ENCODE results near the gene STK4.

STK4 gene

DNA sequence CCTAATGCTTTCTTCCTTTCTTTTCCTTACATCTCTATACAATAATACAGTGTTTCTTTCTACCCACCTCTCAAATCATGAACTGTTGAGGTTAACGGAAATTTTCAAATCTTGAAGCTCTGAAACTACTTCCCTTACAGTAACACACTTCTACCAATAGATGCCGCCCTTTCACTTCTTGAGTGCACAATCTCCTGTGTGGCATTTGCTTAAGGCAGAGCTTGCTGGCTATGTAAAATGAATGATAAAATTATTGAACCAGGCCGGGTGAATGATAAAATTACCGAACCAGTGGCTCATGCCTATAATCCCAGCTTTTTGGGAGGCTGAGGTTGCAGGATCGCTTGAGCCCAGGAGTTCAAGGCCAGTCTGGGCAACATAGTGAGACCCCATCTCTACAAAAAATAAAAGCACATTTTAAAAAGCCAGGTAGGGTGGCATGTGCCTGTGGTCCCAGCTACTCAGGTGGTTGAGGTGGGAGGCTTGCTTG, 77.8 kb downstream of the STK4 start:
- TF ChIP-seq PAX5 (IDR thresholded peaks at IDR 0.05; ENCODE audit: insufficient read depth, low read length, severe bottlenecking): no peak
- no peak for TF ChIP-seq POU2F2 (IDR thresholded peaks at IDR 0.05; ENCODE audit: low read depth, low read length)
- no peak for TF ChIP-seq TAF1 (IDR thresholded peaks at IDR 0.05; ENCODE audit: low read depth, low read length)
- TF ChIP-seq SPI1 (IDR thresholded peaks at IDR 0.05; ENCODE audit: low read depth, low read length): no peak
- no peak for TF ChIP-seq POLR2AphosphoS5 (IDR thresholded peaks at IDR 0.05; ENCODE audit: low read depth, low read length)
- no peak for TF ChIP-seq POLR2A (IDR thresholded peaks at IDR 0.05; ENCODE audit: low read depth, low read length)
- DNase-seq (ENCODE audit: insufficient read length, low spot score): no peak
- FAIRE-seq: peak; percentile 5

DNA sequence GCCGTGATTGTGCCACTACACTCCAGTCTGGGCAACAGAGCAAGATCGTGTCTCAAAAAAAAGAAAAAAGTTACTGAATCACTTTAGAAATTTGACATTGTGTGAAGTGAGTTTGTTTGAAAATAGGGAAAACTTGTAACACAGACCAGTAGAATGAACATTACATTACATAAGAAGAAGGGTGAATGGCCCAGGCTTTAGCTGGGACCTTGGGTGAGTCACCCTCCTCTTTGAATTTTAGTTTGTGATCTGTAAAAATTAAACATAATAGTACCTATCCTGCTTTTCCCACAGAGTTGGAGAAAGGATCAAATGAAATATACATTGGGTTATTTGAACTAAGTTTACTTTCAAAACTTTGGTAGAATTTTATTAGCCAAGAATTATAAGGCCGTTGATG, 78.3 kb downstream of the STK4 start:
- DNase-seq (ENCODE audit: insufficient read length, low spot score) (no peak), FAIRE-seq (no peak)
- no peak for TF ChIP-seq SPI1 (IDR thresholded peaks at IDR 0.05; ENCODE audit: low read depth, low read length)
- TF ChIP-seq POLR2A (IDR thresholded peaks at IDR 0.05; ENCODE audit: low read depth, low read length): no peak
- TF ChIP-seq TAF1 (IDR thresholded peaks at IDR 0.05; ENCODE audit: low read depth, low read length): no peak

DNA sequence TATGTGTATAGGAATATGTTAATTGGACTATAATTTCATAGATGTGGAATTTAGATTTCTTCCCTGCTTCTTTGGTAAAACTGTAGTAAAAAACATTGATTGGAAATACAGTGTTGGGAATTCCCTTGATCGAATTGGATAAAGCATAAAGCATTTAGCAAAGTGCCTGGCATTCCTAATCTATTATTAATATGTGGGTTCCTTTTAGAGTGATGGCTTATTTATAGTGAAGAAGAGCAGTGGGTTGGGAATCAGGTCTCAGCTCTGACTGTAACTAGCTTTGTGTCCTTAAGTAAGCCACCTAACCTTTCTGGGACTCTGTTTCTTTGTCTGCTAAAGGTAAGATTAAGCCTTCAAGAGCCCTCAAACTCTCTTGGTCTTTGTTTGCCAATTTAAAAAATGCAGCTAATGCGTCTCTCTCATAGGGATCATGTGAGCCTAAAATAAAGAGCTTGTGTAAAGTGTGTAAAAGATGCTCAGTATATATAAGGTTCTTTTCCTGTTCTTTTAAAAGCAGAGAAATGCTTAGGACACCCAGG, 81.3 kb downstream of the STK4 start:
- FAIRE-seq (no peak), DNase-seq (ENCODE audit: insufficient read length, low spot score) (no peak)
- TF ChIP-seq TAF1 (IDR thresholded peaks at IDR 0.05; ENCODE audit: low read depth, low read length): no peak
- no peak for TF ChIP-seq POU2F2 (IDR thresholded peaks at IDR 0.05; ENCODE audit: low read depth, low read length)
- no peak for TF ChIP-seq POLR2AphosphoS5 (IDR thresholded peaks at IDR 0.05; ENCODE audit: low read depth, low read length)
- TF ChIP-seq POLR2A (IDR thresholded peaks at IDR 0.05; ENCODE audit: low read depth, low read length): no peak
- TF ChIP-seq SPI1 (IDR thresholded peaks at IDR 0.05; ENCODE audit: low read depth, low read length): no peak
- no peak for TF ChIP-seq PAX5 (IDR thresholded peaks at IDR 0.05; ENCODE audit: insufficient read depth, low read length, severe bottlenecking)

DNA sequence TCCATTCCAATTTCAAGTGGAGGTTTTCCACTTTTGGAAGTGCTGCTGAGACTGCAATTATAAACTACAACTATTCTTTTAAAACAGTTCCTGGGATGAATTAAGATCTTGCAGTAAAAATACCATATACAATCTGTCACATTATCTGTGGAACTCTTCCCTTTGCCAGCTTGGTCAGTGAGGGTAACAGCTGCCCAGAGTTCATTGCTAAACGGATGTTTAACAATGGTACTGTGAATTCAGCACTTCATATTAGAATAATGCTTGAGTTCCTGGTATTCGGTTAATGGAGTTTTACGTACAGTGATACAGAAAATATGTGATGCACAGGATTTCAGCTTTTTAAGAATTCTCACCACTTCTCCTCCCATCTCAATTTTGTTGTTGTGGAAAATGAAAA, 83.1 kb downstream of the STK4 start:
- DNase-seq (ENCODE audit: insufficient read length, low spot score): no peak
- FAIRE-seq: no peak
- no peak for TF ChIP-seq PAX5 (IDR thresholded peaks at IDR 0.05; ENCODE audit: insufficient read depth, low read length, severe bottlenecking)
- no peak for TF ChIP-seq TAF1 (IDR thresholded peaks at IDR 0.05; ENCODE audit: low read depth, low read length)
- no peak for TF ChIP-seq POLR2AphosphoS5 (IDR thresholded peaks at IDR 0.05; ENCODE audit: low read depth, low read length)
- no peak for TF ChIP-seq POLR2A (IDR thresholded peaks at IDR 0.05; ENCODE audit: low read depth, low read length)
- no peak for TF ChIP-seq POU2F2 (IDR thresholded peaks at IDR 0.05; ENCODE audit: low read depth, low read length)
- TF ChIP-seq SPI1 (IDR thresholded peaks at IDR 0.05; ENCODE audit: low read depth, low read length): no peak

DNA sequence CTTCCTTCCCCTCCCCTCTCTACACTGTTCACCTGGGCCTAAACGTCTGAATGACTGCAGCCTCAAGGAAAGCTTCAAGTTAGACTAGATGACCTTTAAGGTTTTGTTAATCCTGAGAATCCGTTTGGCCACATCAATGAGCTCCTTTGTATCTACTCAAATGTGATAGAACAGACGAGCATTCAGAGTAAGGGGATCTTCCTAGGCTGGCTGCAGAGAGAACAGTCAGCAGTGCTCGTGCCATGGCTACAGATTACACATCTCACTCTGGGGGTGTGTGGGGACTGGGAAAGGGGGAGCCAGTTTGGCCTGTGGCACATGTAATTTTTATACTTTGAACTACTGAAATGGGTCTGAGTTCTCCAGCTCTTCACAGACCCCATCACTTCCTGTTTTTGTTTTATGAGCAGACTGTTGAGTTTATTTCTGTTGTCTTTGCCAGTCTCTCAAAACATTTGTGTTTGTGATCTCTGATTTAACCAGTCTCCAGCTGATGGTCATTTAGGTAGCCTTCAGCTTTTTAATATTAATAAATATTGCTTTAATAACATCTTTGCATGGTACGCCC, 83.7 kb downstream of the STK4 start:
- FAIRE-seq (peak; percentile 56), DNase-seq (ENCODE audit: insufficient read length, low spot score) (no peak)
- no peak for TF ChIP-seq TAF1 (IDR thresholded peaks at IDR 0.05; ENCODE audit: low read depth, low read length)
- peak; percentile 92 for TF ChIP-seq SPI1 (IDR thresholded peaks at IDR 0.05; ENCODE audit: low read depth, low read length)

DNA sequence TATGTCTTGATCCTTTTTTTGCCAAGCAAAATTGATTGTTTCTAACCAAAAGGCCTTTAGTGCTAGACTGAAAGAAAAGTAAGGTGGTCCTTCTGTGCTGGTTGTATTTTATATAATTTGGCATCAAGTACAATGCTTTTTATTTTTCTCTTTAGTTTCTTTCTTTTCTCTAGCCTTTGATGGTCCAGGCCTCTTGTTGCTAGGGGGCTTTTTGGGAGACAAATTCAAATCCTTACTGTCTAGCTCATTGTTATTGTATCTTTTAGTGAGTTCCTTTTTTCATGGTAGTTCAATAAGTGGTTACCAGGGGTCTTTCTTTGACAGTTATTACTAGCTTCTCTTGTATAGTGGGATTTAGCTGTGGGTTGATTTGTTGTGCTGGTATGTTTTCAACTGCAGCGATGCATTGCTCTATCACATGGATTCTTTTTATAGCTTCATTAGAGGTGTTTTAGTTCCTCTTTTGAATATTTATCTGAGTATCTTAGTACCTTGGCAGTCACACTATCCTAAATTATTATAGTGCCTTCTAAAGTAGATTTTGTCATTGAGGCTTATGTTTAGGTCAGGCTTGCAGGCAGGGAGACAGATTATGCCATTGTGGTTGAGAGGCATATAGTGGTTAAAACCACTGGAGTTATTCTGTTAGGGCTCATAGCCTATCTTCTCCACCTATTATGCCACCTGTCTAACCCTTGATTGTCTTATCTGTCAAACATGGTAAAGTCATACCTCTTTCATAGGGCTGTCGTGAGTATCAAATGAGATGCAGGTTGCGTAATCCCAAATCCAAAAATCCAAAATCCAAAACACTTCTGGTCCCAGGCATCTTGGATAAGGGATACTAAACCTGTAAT, 85.1 kb downstream of the STK4 start:
- FAIRE-seq: peak; percentile 75
- DNase-seq (ENCODE audit: insufficient read length, low spot score): no peak
- no peak for TF ChIP-seq SPI1 (IDR thresholded peaks at IDR 0.05; ENCODE audit: low read depth, low read length)
- no peak for TF ChIP-seq PAX5 (IDR thresholded peaks at IDR 0.05; ENCODE audit: insufficient read depth, low read length, severe bottlenecking)
- no peak for TF ChIP-seq POU2F2 (IDR thresholded peaks at IDR 0.05; ENCODE audit: low read depth, low read length)
- TF ChIP-seq POLR2A (IDR thresholded peaks at IDR 0.05; ENCODE audit: low read depth, low read length): no peak
- TF ChIP-seq POLR2AphosphoS5 (IDR thresholded peaks at IDR 0.05; ENCODE audit: low read depth, low read length): no peak
- no peak for TF ChIP-seq TAF1 (IDR thresholded peaks at IDR 0.05; ENCODE audit: low read depth, low read length)

DNA sequence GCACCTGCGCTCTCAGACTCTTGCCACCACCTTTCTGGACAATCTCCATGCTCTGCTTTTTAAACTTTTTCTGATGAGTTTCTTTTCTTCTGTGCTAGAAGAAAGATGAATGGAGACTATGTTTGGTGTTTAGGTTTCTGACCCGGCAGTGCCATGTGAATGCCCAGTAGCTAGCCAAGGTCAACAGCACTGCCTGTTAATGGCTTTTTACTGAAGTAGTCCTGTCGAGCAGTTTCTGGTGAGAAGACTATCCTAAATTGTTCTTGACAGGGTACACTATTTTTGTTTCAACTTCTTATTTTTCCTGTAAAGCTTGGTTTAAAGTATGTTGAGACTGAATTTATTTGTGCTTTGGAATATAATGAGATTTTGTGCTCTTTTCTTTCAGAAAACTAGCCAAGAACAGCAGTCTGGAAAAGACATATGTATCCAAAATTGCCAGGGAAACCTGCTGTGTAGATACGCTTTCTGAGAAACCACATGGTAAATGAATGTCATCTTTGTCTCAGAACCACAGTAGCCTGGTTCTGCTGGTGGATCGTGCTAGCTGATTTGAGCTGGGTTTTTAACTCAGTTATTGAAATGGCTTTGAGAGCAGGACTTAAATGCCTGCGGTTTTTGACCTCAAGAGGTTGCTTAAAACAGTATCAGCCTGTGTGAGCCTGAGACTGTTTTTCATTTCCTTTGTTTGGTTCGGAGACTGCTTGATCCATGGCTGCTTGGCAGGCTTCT, 86.6 kb downstream of the STK4 start:
- peak; percentile 26 for DNase-seq (ENCODE audit: insufficient read length, low spot score)
- FAIRE-seq: peak; percentile 76
- TF ChIP-seq POLR2A (IDR thresholded peaks at IDR 0.05; ENCODE audit: low read depth, low read length): no peak
- TF ChIP-seq SPI1 (IDR thresholded peaks at IDR 0.05; ENCODE audit: low read depth, low read length): 0 out of 2 replicates have a peak, but pooled peaks have one; percentile 16

DNA sequence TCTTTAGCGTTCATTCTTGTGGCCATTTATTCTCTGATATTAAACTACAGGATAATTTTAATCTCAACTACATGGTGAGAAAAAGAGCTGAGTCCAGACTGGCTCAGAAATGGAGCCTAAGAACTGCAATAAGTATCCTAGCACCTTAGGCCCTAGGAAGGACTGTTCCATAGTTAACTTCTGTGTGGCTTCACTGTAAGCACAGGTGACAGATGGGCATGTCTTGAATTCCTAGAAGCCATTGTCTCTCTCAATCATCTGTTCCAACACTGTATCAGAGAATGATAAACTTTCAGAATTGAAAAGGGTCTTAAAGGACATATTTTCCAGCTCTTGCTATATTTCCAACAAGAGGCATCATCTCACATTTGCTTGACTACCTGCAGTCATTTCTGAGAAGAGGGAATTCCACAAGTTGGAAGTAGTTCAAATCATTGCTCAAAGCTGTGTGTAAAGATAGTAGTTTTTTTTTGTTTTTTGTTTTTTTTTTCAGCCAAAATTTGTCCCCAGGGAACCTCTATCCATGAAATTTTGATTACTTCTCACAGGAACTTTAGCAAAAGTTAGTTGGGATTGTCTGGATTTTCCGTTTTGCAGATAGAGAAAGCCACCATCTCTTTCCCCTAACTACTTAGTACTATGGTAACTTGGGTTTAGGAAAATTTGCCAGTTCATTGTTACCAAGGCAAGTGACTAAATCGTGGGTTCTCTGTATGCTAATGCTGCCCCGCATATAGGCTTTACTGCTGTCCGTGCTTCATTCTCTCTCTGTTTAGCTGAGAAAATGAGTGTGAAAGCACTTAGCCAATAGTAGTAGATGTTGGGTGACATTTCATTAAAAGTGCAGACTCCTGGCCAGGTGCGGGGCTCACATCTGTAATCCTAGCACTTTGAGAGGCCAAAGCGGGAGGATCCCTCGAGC, 87.4 kb downstream of the STK4 start:
- no peak for TF ChIP-seq POLR2AphosphoS5 (IDR thresholded peaks at IDR 0.05; ENCODE audit: low read depth, low read length)
- TF ChIP-seq SPI1 (IDR thresholded peaks at IDR 0.05; ENCODE audit: low read depth, low read length): no peak
- TF ChIP-seq TAF1 (IDR thresholded peaks at IDR 0.05; ENCODE audit: low read depth, low read length): no peak
- no peak for TF ChIP-seq PAX5 (IDR thresholded peaks at IDR 0.05; ENCODE audit: insufficient read depth, low read length, severe bottlenecking)
- TF ChIP-seq POU2F2 (IDR thresholded peaks at IDR 0.05; ENCODE audit: low read depth, low read length): no peak
- no peak for TF ChIP-seq POLR2A (IDR thresholded peaks at IDR 0.05; ENCODE audit: low read depth, low read length)
- no peak for FAIRE-seq
- DNase-seq (ENCODE audit: insufficient read length, low spot score): no peak

DNA sequence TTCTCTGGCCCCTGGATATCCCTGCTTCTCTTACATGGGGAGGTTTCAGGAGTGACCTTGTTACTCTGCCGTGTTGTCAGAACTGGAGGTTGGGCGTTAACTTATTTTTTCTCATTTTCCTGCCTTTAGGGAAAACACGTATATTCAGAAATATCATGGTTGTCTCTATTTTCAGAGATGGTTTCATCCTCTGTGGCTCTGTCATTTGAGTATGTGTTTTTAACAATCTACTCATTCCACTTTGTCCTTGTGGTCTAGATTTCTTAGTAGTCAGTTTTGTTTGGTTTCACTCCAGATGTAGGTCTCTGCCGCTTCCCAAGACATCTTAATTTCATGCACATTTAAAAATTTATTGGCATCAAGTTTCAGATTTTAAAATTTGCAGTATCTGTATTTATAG, 88.7 kb downstream of the STK4 start:
- TF ChIP-seq PAX5 (IDR thresholded peaks at IDR 0.05; ENCODE audit: insufficient read depth, low read length, severe bottlenecking) (no peak), POLR2A (IDR thresholded peaks at IDR 0.05; ENCODE audit: low read depth, low read length) (no peak), SPI1 (IDR thresholded peaks at IDR 0.05; ENCODE audit: low read depth, low read length) (no peak), TAF1 (IDR thresholded peaks at IDR 0.05; ENCODE audit: low read depth, low read length) (no peak), POLR2AphosphoS5 (IDR thresholded peaks at IDR 0.05; ENCODE audit: low read depth, low read length) (no peak), POU2F2 (IDR thresholded peaks at IDR 0.05; ENCODE audit: low read depth, low read length) (no peak)
- DNase-seq (ENCODE audit: insufficient read length, low spot score): no peak
- no peak for FAIRE-seq
